ENCODE data around the gene CDC123.
A peak's percentile ranks its signal among the peaks of the same experiment; 100 is the strongest.
"Not testable (repeated sequence)": the region's sequence is repeated elsewhere in the genome, so short reads cannot be mapped to it uniquely, and the experiment has no call there.

Gene CDC123, protein sequence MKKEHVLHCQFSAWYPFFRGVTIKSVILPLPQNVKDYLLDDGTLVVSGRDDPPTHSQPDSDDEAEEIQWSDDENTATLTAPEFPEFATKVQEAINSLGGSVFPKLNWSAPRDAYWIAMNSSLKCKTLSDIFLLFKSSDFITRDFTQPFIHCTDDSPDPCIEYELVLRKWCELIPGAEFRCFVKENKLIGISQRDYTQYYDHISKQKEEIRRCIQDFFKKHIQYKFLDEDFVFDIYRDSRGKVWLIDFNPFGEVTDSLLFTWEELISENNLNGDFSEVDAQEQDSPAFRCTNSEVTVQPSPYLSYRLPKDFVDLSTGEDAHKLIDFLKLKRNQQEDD

DNA sequence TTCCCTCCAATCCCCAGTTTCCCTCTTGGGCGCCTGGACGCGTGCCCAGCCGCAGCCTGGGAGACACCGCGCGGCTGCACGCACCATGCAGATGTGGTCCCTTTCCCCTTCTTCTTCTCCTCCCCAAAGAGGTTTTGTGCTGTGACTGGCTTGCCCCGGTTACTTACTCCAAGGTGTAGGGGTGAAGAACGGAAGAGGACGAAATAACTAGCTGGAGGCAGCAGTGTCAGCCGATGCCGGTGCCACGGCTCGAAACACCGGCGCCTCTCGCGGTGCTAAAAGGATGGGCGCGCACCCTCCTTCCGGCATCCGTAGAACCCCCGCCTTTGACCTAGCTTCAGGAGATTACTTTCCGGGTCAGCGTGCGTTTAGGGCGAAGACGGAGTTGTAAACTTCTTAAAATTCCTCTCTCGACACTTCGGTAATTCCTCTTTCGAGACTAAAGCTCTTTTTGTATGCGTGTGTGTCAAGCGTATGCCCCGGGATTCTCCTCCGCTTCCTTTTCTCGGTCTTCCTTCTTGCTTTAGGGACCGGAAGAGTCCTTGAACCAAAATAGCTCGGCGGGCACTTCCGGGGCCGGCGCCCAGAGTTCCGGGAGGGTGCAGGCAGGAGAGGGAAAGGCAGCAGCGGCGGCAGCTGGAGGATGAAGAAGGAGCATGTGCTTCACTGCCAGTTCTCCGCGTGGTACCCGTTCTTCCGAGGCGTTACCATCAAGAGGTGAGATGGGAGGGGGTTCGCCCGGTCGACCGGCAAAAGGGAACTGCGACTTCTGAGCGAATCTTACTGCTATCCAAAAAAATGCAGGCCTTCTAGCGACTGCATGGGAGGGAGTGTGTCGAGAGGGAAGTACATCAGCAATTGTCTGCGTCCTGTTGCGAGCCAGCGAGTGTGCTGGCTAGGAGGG is at the start of gene CDC123, which contains the start of gene NUDT5:
Gene CDC123 (plus strand): TSS at position 586 of the 904 bp plus-strand sequence. CDS start 58 bp downstream, at position 644.
Gene NUDT5 (minus strand): TSS at position 289 of the 904 bp plus-strand sequence. CDS start 9,600 bp downstream, outside the sequence.
- peak; percentile 94 for DNase-seq

- DNase-seq = no peak
Measured at GRCh38 chr10:12150163-12150562, 45.8 kb upstream of the CDC123 start.

DNA sequence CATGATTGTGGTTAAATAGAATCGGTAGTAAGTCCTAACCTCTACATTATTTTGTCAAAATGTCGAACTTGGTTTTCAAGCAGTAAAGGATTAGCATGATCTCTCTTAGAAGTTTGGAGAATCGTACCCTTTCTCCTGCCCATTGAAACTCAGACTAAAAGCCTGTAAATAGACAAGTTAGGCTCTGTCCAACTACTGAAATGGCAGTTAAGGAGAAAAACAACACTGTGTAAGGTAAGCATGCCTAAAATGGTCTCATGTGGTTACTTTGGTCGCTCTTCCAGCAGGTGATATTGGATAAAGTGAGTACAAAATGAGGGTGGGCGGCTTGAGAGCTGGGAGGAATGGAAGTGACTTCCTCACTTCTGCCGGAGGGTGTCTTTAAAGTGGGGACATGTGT is 41.5 kb upstream of the CDC123 start:
- DNase-seq = no peak

DNA sequence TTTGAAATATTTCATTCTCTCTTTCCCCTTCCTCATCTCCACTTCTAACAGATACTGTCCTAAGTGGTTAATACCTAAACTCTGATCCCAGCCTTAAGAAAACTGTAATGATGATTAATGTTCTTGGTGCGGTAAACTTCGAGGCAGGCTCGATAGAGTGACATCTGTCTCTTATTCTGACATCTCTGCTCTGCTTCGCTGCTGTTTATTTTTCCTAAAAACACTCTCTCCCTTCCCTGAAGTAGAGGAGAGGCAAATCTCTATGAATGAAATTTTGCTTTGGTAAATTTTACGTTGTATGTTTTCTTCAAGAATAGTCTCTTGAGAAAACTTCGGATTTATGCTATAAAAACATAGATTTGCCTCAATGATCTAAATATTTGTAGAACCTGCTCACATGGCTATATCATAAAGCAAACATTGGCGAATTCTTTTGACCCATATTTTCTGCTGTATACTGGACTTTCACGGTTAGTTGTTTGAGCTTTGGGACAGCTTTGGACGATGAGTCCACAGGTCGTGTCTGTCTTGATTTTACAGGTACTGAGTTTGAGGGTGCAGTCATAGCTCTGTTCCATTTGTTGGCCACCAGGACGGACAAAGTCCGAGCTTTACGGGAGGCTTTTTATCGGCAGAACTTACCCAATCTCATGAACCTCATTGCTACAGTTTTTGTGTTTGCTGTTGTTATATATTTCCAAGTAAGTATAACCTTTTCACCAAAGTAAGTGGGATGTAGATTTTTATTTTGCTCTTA is 39.4 kb upstream of the CDC123 start:
- no peak for DNase-seq

DNA sequence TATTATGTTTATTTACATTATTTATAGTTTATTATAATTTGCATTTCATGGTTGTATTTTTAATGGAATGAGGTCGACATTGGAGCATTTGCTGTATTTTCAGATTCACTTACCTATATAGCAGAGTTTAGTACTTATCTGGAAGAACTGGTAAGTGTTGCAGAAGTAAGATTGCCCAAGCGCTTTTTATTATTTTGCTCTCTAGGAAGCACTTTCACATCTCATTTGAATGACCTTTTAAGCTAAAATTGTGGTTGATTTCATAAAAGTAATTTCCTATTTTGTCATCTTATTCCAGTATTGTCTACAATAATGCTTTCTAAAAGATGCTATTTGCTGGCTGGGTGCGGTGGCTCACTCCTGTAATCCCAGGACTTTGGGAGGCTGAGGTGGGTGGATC is 37.9 kb upstream of the CDC123 start:
- DNase-seq = no peak

DNA sequence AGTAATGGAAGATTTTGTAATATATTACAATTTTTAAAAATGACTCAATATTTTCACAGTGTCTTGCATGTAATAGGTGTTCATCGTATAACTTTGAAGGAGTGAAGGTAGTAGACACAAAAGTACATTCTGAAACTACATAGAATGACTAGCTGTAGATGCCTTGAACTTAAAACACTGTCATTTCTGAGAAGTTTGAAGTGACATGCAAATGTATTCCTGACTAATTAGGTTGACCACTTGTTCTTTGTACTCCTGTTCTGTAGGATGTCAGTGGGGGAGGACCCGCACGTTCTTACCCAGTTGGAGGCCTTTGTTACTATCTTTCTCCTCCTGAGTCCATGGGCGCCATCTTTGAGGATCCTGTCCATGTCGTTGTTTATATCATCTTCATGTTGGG is 35.3 kb upstream of the CDC123 start:
- DNase-seq = no peak

- no peak for DNase-seq
Measured at GRCh38 chr10:12162927-12163326, 33.1 kb upstream of the CDC123 start.

DNA sequence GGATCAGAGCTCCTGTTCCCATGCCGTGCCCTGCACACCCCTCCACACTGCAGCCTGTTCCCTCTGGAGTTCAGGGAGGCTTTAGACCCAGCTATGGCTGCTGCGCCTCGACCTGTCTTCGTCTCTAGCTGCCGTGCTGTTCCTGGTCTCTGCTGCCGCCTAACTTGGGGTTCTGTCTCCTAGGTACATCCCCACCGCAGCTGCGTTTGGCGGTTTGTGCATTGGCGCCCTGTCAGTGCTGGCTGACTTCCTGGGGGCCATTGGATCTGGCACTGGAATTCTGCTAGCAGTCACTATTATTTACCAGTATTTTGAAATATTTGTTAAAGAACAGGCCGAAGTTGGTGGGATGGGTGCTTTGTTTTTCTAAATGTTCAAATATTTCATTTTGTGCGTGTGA is 31.9 kb upstream of the CDC123 start:
- DNase-seq = no peak

DNA sequence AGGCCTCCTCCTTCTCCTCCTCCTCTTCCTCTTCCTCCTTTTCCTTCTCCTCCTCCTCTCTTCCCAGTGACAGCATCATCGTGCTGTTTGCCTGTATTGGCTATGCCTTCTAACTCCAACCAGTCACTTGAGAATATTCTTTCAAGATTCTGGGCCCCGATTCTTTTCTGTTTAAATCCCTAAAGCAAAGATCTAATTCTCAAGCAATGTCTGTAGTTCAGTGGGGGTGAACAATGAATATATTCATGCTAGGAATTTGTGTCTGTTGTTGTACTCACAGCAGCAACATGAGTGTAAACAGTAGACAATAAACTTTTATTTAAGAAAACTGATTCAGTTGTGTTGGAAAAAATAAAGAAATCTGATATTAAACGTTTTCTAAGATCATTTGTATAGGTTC is 31.0 kb upstream of the CDC123 start:
- DNase-seq = no peak

DNA sequence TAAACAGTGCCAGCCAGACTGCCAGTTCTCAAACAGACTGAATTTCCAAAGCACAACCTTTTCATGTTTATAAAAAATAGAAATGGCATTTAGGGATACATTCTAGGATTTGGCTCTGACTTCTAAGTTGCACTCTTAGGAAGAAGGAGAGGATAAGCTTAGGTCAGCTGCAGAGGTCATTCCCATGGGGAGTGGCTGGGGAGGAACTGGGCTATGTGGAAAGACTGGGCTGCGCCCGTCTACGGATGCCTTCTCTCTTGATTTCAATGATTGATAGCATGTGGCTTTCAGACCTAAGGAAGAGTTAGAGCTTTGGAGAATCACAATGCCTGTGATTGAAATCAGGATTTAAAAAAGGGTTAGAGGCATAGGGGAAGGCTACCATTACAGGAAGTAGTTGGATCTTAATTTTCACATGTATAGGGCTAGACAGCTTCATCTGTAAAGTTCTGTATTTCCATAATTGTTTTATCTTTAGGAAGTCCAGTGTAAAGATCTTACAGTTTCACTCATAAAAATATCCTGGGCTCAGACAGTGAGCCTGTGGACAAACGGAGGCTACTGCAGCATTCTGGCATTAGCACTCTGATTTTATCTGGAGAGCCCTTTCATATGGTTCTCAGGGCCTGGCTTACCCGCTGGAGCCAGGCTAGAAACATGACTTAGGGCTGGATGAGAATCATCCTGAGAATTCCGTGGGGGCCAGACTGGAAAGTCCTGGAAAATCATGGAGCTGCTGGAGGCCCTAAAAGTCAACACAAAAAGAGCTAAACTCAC is 29.8 kb upstream of the CDC123 start:
- no peak for DNase-seq

GRCh38 chr10:12171512-12171911 is 24.5 kb upstream of the CDC123 start:
- DNase-seq = not testable (repeated sequence)

GRCh38 chr10:12177642-12178041 is 18.3 kb upstream of the CDC123 start:
- no peak for DNase-seq

DNA sequence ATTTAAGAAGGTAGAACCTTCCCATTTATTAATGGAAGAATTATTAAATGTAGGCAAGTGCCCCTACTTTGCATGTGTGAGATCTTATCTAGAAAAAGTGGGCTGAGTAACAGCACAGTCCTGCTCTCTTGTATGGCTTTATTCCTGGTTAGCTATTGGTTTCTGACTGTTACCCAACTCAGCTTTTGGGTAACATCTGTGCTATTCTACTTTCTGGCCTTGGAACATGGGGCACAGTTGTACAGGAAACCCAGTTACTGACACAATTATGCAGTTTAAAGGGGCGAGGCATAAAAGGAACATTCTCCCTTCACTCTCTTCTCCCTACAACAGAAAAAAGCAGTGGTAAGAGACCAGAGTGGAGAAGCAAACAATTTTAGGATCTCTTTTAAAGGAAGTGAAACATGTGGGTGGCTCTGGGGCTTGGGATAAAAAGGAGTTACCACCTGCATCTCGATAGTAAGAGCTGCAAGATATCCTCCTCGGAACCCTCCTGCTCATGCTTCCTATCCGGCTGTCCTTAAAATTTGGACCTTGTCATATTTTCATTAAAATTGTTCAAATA is 16.3 kb upstream of the CDC123 start:
- DNase-seq = no peak

- no peak for DNase-seq
Measured at GRCh38 chr10:12180221-12180974, 15.6 kb upstream of the CDC123 start.

GRCh38 chr10:12181065-12181775 is 14.8 kb upstream of the CDC123 start:
- DNase-seq = peak; percentile 88

DNA sequence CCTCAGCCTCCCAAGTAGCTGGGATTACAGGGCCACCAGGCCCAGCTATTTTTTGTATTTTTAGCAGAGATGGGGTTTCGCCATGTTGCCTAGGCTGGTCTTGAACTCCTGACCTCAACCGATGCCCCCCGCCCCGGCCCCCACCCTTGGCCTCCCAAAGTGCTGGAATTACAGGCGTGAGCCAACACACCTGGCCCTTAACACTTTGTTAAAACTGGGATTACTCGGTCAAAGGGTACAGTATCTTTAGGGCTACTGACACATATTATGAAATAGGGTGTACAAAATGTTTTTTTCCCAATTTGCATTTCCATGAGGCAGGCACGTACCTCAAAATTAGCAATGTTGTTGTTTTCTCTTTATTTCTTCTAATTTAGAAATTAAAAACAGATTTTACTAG is 11.8 kb upstream of the CDC123 start:
- no peak for DNase-seq

DNA sequence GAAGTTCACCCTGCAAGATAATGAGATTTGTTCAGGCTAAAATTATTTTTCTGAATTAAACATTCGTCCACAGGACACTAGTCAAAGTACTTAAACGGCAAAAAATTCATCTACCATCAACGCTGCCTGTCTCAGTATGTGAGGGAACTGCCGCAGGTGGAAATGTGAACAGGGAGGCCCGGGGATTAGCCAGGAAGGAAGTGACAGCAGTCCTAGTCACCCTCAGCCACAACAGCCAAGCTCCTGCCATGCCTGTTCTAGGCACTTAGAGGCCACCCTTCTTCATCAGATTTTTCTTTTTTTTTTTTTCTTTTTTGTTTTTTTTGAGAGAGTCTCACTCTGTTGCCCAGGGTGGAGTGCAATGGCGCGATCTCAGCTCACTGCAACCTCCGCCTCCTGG is 9.7 kb upstream of the CDC123 start:
- no peak for DNase-seq

- DNase-seq = no peak
Measured at GRCh38 chr10:12187321-12187905, 8.6 kb upstream of the CDC123 start.

DNA sequence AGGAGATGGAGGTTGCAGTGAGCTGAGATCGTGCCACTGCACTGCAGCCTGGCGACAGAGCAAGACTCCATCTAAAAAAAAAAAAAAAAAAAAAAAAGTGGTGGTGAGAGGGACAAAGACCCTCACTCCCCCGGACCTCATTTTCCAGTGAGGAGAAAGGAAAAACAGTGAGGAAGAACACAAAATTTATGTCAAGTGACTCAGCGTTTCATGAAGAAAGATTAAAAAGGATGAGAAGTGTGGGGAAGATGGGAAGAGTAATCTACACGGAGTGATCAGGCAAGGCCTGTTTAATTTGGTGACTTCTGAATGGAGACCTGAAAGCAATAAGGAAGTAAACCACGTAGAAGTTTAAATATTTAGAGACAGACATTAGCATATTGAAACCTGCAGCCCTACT is 7.3 kb upstream of the CDC123 start:
- DNase-seq = no peak

- no peak for DNase-seq
Measured at GRCh38 chr10:12189426-12189825, 6.6 kb upstream of the CDC123 start.

All from activated effector memory CD4-positive, alpha-beta T cell treated with anti-CD3 and anti-CD28 coated beads, Interleukin-2, amount 50 U/mL, for 16 hours (primary cell).